ENCODE measurements around the gene HAVCR2. TPM values are rescaled to one million over a fixed set of nuclear protein-coding genes. Genes with fewer than 3 reads are reported as not detected.
"Not testable (repeated sequence)": the region's sequence is repeated elsewhere in the genome, so short reads cannot be mapped to it uniquely, and the experiment has no call there.

HAVCR2 gene
- total and polyA plus RNA-seq, 2 of the 13 experiments (the other 11 are each of a cell fraction or from before 2014, with no cell fraction given) = 0.07 to 0.16 TPM

GRCh38 chr5:157047016-157047415, 61.8 kb downstream of the HAVCR2 start:
- BruUV-seq (replicated peaks); CTCF ChIA-PET (ENCODE audit: low intra/inter-chr PET ratio, low total read pairs); in situ Hi-C loops (cut with HindIII; ENCODE audit: extremely low pct_ligation_motif_present, low pct_unique_long_range_greater_than_20kb); H3K9me3 ChIP-seq (ENCODE audit: low read length); FAIRE-seq; H3K27me3 ChIP-seq (ENCODE audit: control insufficient read depth in 1 of 2, insufficient read depth in 2 of 2, low read length in 2 of 2); H3K4me2 ChIP-seq (ENCODE audit: low read depth, low read length); H3K79me2 ChIP-seq (ENCODE audit: insufficient read depth, low read length); intact Hi-C loops (cut with micrococcal nuclease; ENCODE audit: unreplicated experiment); H2AFZ ChIP-seq (ENCODE audit: low read length); H3K27ac ChIP-seq (ENCODE audit: extremely low read length, insufficient read depth, low read length); H3K4me3 ChIP-seq (replicated peaks in 1 of 3; ENCODE audit: insufficient read depth in 1 of 3, low read depth in 2 of 3, low read length in 3 of 3); H3K9ac ChIP-seq (ENCODE audit: insufficient read depth, low read depth, low read length); H4K20me1 ChIP-seq (ENCODE audit: insufficient read depth, low read length); H3K36me3 ChIP-seq (replicated peaks in 1 of 2; ENCODE audit: control insufficient read depth in 1 of 2, insufficient read depth in 2 of 2, low read length in 2 of 2); DNase-seq (ENCODE audit: low spot score); ATAC-seq: not testable (repeated sequence)
- peaks cover 50% of the 10 kb centered on the region for H3K4me1 ChIP-seq (ENCODE audit: insufficient read depth, low read length)
- WGBS (ENCODE audit: low lambda C conversion rate) = 90% methylated on average over 4 of the region's 4 CpGs
- POLR2A ChIA-PET = interaction anchor here (1.7 kb wide), 1 partner anchor 12 kb away, joined by 6 read pairs; the partner anchor contains the start of gene HAVCR1

DNA sequence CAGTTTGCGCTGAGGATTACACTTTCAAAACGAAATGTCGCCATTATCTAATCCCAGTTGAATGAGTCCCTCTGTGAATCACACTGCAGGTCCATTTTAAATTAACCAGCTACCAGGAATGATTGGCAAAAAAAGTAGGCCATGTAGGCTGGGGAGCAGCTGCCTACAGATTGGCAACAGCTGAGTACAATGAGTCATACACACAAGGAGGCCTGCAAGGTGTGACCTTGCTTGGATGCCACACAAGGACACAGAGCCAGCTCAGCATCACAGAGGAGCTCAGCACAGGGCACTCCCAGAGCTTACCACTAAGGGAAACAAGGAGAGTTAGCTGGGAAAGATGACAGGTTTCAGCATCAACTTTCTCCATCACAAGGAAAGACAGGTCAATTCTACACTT, 62.8 kb downstream of the HAVCR2 start:
- Histone ChIP-seq H3K27ac (ENCODE audit: extremely low read length, insufficient read depth, low read length) (no peak overlapping the region), H3K9me3 (ENCODE audit: low read length) (no peaks in the 10 kb centered on the region), H3K79me2 (ENCODE audit: insufficient read depth, low read length) (no peaks in the 10 kb centered on the region), H3K36me3 (replicated peaks in 1 of 2; ENCODE audit: control insufficient read depth in 1 of 2, insufficient read depth in 2 of 2, low read length in 2 of 2) (peaks cover 0 to 2% of the 10 kb centered on the region in 2 experiments; a peak in 3 of 5 replicates), H3K9ac (ENCODE audit: insufficient read depth, low read depth, low read length) (no peak overlapping the region), H3K4me1 (ENCODE audit: insufficient read depth, low read length) (peaks cover 40% of the 10 kb centered on the region), H4K20me1 (ENCODE audit: insufficient read depth, low read length) (no peaks in the 10 kb centered on the region), H2AFZ (ENCODE audit: low read length) (no peak overlapping the region), H3K4me3 (replicated peaks in 1 of 3; ENCODE audit: insufficient read depth in 1 of 3, low read depth in 2 of 3, low read length in 3 of 3) (no peak overlapping the region), H3K4me2 (ENCODE audit: low read depth, low read length) (no peak overlapping the region), H3K27me3 (ENCODE audit: control insufficient read depth in 1 of 2, insufficient read depth in 2 of 2, low read length in 2 of 2) (no peaks in the 10 kb centered on the region)
- WGBS (ENCODE audit: low lambda C conversion rate) = 87% methylated on average over 3 of the region's 3 CpGs
- BruUV-seq (replicated peaks) = no TSS peak
- in situ Hi-C loops (cut with HindIII; ENCODE audit: extremely low pct_ligation_motif_present, low pct_unique_long_range_greater_than_20kb) = no loop called here
- FAIRE-seq (no peak), DNase-seq (ENCODE audit: low spot score) (peak; percentile 59), ATAC-seq (peak; percentile 89)
- intact Hi-C loops (cut with micrococcal nuclease; ENCODE audit: unreplicated experiment) = no loop called here
- POLR2A ChIA-PET = interaction anchor here (1.7 kb wide), 1 partner anchor 13 kb away, joined by 6 read pairs; the partner anchor contains the start of gene HAVCR1
- CTCF ChIA-PET (ENCODE audit: low intra/inter-chr PET ratio, low total read pairs) = no interaction called here
- TF ChIP-seq NCOA1 (CRISPR knock-in tag; IDR thresholded peaks at IDR 0.05) (no peak), RARA (CRISPR knock-in tag; IDR thresholded peaks at IDR 0.05) (0 out of 2 replicates have a peak, but pooled peaks have one; percentile 24), ZSCAN31 (CRISPR knock-in tag; IDR thresholded peaks at IDR 0.05; ENCODE audit: low read depth) (no peak), GATAD2A (CRISPR knock-in tag; IDR thresholded peaks at IDR 0.05) (0 out of 2 replicates have a peak, but pooled peaks have one; percentile 31), GPN1 (CRISPR knock-in tag; IDR thresholded peaks at IDR 0.05; ENCODE audit: borderline replicate concordance) (no peak), EP300 (IDR thresholded peaks at IDR 0.05; ENCODE audit: low read depth in 2 of 2, low read length in 2 of 2) (no peak), EP300 (CRISPR knock-in tag; IDR thresholded peaks at IDR 0.05; ENCODE audit: borderline replicate concordance) (no peak), SIN3B (IDR thresholded peaks at IDR 0.05; ENCODE audit: low read length) (no peak), RXRB (CRISPR knock-in tag; IDR thresholded peaks at IDR 0.05; ENCODE audit: borderline replicate concordance) (0 out of 2 replicates have a peak, but pooled peaks have one; percentile 48), HMG20A (CRISPR knock-in tag; IDR thresholded peaks at IDR 0.05; ENCODE audit: borderline replicate concordance) (peak; percentile 12; the same call in 1 of the 2 replicates), PBX3 (CRISPR knock-in tag; IDR thresholded peaks at IDR 0.05; ENCODE audit: borderline replicate concordance) (no peak), MIER3 (CRISPR knock-in tag; IDR thresholded peaks at IDR 0.05; ENCODE audit: borderline replicate concordance) (0 out of 2 replicates have a peak, but pooled peaks have one; percentile 33), ESRRA (CRISPR knock-in tag; IDR thresholded peaks at IDR 0.05; ENCODE audit: low read depth) (peak; percentile 45; the same call in 1 of the 2 replicates), ZBTB33 (CRISPR knock-in tag; IDR thresholded peaks at IDR 0.05) (0 out of 2 replicates have a peak, but pooled peaks have one; percentile 10), ZNF33B (CRISPR knock-in tag; IDR thresholded peaks at IDR 0.05) (no peak)
- TF ChIP-seq, protein P1, sequence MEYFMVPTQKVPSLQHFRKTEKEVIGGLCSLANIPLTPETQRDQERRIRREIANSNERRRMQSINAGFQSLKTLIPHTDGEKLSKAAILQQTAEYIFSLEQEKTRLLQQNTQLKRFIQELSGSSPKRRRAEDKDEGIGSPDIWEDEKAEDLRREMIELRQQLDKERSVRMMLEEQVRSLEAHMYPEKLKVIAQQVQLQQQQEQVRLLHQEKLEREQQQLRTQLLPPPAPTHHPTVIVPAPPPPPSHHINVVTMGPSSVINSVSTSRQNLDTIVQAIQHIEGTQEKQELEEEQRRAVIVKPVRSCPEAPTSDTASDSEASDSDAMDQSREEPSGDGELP (IDR thresholded peaks at IDR 0.05; ENCODE audit: borderline replicate concordance, low read depth) = peak; percentile 75; the same call in 1 of the 2 replicates

All from HepG2 (cell line).